Fibroblast of lung (primary cell): ENCODE results near the gene TMEM134. TPM values are rescaled to one million over a fixed set of nuclear protein-coding genes. Genes with fewer than 3 reads are reported as not detected.
"Not testable (repeated sequence)": the region's sequence is repeated elsewhere in the genome, so short reads cannot be mapped to it uniquely, and the experiment has no call there.

ENCODE experiments used
- DNase-seq, 2 donors: peaks; one replicate each; pipeline versions ENCODE4 v3.0.0 to v3.0.0-alpha.2; 2010; ENCODE audit warnings: low read depth in 2 of 2
- H2AFZ ChIP-seq: 2 replicates; pipeline ENCODE4 v1.5.1; 2012; ENCODE audit warnings: low read length, control low read depth, inconsistent platforms
- H3K27ac ChIP-seq: 2 replicates; pipeline ENCODE4 v1.5.1; 2011; ENCODE audit warnings: low read length, control low read depth; ENCODE audit not compliant: insufficient read depth
- H3K27me3 ChIP-seq: 2 replicates; pipeline ENCODE4 v1.5.1; 2011; ENCODE audit warnings: mild to moderate bottlenecking, low read length; ENCODE audit not compliant: control insufficient read depth, insufficient read depth
- H3K36me3 ChIP-seq: 2 replicates; pipeline ENCODE4 v1.5.1; 2011; ENCODE audit warnings: low read length; ENCODE audit not compliant: control insufficient read depth, insufficient read depth
- H3K4me1 ChIP-seq: 2 replicates; pipeline ENCODE4 v1.5.1; 2011; ENCODE audit warnings: low read length; ENCODE audit not compliant: control insufficient read depth, insufficient read depth; ENCODE audit errors: extremely low read depth
- H3K4me2 ChIP-seq: 2 replicates; pipeline ENCODE4 v1.5.1; 2011; ENCODE audit warnings: low read length, control low read depth; ENCODE audit not compliant: insufficient read depth; ENCODE audit errors: extremely low read depth
- H3K4me3 ChIP-seq, 4 experiments: fragments of 200-600 bp in 1 of 4; sonication (generic) in 1 of 4; replicated peaks in 1 of 4; 2 replicates each; pipeline ENCODE4 v1.5.1; 2011 to 2016; ENCODE audit warnings: low read length in 4 of 4, low read depth in 3 of 4, mild to moderate bottlenecking in 3 of 4, control low read depth in 2 of 4, inconsistent platforms in 1 of 4, mixed read lengths in 1 of 4; ENCODE audit not compliant: insufficient read depth in 1 of 4; ENCODE audit errors: control extremely low read depth in 1 of 4
- H3K79me2 ChIP-seq: 2 replicates; pipeline ENCODE4 v1.5.1; 2012; ENCODE audit warnings: mild to moderate bottlenecking, low read length, inconsistent platforms; ENCODE audit not compliant: control insufficient read depth, insufficient read depth
- H3K9ac ChIP-seq: 2 replicates; pipeline ENCODE4 v1.5.1; 2011; ENCODE audit warnings: mild to moderate bottlenecking, low read length, control low read depth; ENCODE audit not compliant: insufficient read depth
- H3K9me3 ChIP-seq: 2 replicates; pipeline ENCODE4 v1.5.1; 2012; ENCODE audit warnings: low read depth, low read length; ENCODE audit not compliant: control insufficient read depth, insufficient read depth
- H4K20me1 ChIP-seq: 2 replicates; pipeline ENCODE4 v1.5.1; 2011; ENCODE audit warnings: low read length; ENCODE audit not compliant: control insufficient read depth, insufficient read depth; ENCODE audit errors: extremely low read depth
- CTCF ChIP-seq, 2 donors: IDR thresholded peaks in 1 of 2; conservative IDR thresholded peaks in 1 of 2; 1 replicate in 1 of 2; 2 replicates in 1 of 2; pipeline ENCODE4 v1.5.1; 2011 to 2012; ENCODE audit warnings: low read length in 2 of 2, control low read depth in 1 of 2, inconsistent platforms in 1 of 2, low read depth in 1 of 2, mild to moderate bottlenecking in 1 of 2
- EZH2 ChIP-seq: IDR thresholded peaks from 2 replicates; pipeline ENCODE4 v1.5.1; 2012; ENCODE audit warnings: low read length, control low read depth, mild to moderate bottlenecking; ENCODE audit errors: missing control alignments
- polyA plus RNA-seq, 2 donors: library from polyadenylated mRNA; depleted of rRNA in 1 of 2; stranded (reverse) in 1 of 2; unstranded in 1 of 2; fragments of >200 nt; gene quantifications; 2 replicates each; pipeline ENCODE4 v1.2.1, GENCODE V29; 2011 to 2012; ENCODE audit warnings: missing spikeins in 1 of 2
- total RNA-seq: library from RNA; depleted of rRNA; stranded (reverse); fragments of >200 nt; gene quantifications from 2 replicates; pipeline ENCODE4 v1.2.1, GENCODE V29; 2014

Gene TMEM134
- total and polyA plus RNA-seq, 2 donors (not counting 1 experiment from before 2014, with no cell fraction given), result 11.2 to 22.0 TPM

GRCh38 chr11:67514116-67514515, 45.1 kb upstream of the TMEM134 start:
- Histone ChIP-seq H2AFZ (no peak overlapping the region), H3K36me3 (no peaks in the 10 kb centered on the region), H3K27ac (no peak overlapping the region), H3K9me3 (no peaks in the 10 kb centered on the region), H3K9ac (no peak overlapping the region), H3K4me2 (no peak overlapping the region), H3K4me1 (no peaks in the 10 kb centered on the region), H3K27me3 (peaks cover 15% of the 10 kb centered on the region), H3K4me3 (no peak overlapping the region), H3K79me2 (no peaks in the 10 kb centered on the region), H4K20me1 (no peaks in the 10 kb centered on the region)
- DNase-seq, result no peak
- TF ChIP-seq EZH2 (no peak), CTCF (conservative IDR thresholded peaks at IDR 0.05 in 1 of 2, IDR thresholded peaks at IDR 0.05 in 1 of 2; ENCODE audit: low read depth in 1 of 2, low read length in 2 of 2) (no peak)

- not testable (repeated sequence) for H3K9me3 ChIP-seq
Measured at GRCh38 chr11:67511558-67511957, 42.5 kb upstream of the TMEM134 start.

GRCh38 chr11:67510023-67510345, 40.9 kb upstream of the TMEM134 start:
- Histone ChIP-seq H3K36me3 (peaks cover 3% of the 10 kb centered on the region), H3K4me1 (peaks cover 11% of the 10 kb centered on the region), H4K20me1 (no peaks in the 10 kb centered on the region), H3K27me3 (peaks cover 5% of the 10 kb centered on the region), H3K79me2 (no peaks in the 10 kb centered on the region), H3K4me2 (no peak overlapping the region), H3K4me3 (no peak overlapping the region), H2AFZ (no peak overlapping the region), H3K9me3 (no peaks in the 10 kb centered on the region), H3K9ac (no peak overlapping the region), H3K27ac (no peak overlapping the region)
- DNase-seq, result peak in 1 of 2 donors; percentile 21
- TF ChIP-seq CTCF (conservative IDR thresholded peaks at IDR 0.05 in 1 of 2, IDR thresholded peaks at IDR 0.05 in 1 of 2; ENCODE audit: low read depth in 1 of 2, low read length in 2 of 2) (no peak), EZH2 (no peak)

More at GRCh38 chr11:67511558-67511957, 42.5 kb upstream of the TMEM134 start:
- not testable (repeated sequence) for H4K20me1 ChIP-seq, H2AFZ ChIP-seq, H3K4me2 ChIP-seq, H3K79me2 ChIP-seq, H3K27ac ChIP-seq, H3K36me3 ChIP-seq, DNase-seq, H3K4me1 ChIP-seq, H3K4me3 ChIP-seq, H3K9ac ChIP-seq
- peaks cover 11% of the 10 kb centered on the region for H3K27me3 ChIP-seq
